Right ventricle myocardium superior (tissue), 1 donor: ENCODE results near the gene SULT4A1. TPM values are rescaled to one million over a fixed set of nuclear protein-coding genes. Genes with fewer than 3 reads are reported as not detected.
"Not testable (repeated sequence)": the region's sequence is repeated elsewhere in the genome, so short reads cannot be mapped to it uniquely, and the experiment has no call there.

Source experiments
- ATAC-seq: fragments of 200-7000 bp; cut with Tn5 transposase; one replicate; pipeline ENCODE4 v1.9.1; 2020; ENCODE audit warnings: mild to moderate bottlenecking; ENCODE audit not compliant: poor library complexity
- DNase-seq: peaks from one replicate; pipeline ENCODE4 v3.0.0-alpha.2; 2020
- intact Hi-C: fragments of 100-400 bp; cut with DNase I; formaldehyde crosslinking; loops from one replicate; pipeline ENCODE4 v1.11.2; 2022
- total RNA-seq: library from RNA; stranded (reverse); fragmentation: NEBNext Ultra II Directional; extraction: Animal tissue kit (Norgen Biotek cat#: 25700); gene quantifications from one replicate; pipeline ENCODE4 v1.2.1, GENCODE V29; 2021
- donor health status: DM: no; HTN: yes; CAD: no; lungs with severe emphysema.

Gene SULT4A1
- total RNA-seq, 1 donor from 2014 or later: 0.51 TPM

DNA sequence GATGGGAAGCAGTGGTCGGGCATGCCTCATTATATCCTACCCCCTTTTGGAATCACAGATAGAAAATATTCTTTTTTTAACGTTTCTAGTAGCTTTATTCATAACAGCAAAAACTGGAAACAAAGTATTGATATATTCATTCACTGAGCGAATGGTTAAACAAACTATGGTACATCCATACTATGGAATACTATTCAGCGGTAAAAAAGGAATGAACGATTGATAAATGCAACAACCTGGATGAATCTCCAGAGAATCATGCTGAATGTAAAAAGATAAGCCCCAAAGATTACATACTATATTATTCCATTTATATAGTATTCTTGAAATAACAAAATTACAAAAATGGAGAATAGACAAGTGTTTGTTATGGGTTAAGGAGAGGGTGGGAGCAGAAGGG, 7.5 kb upstream of the SULT4A1 start:
- intact Hi-C loops: loop anchor here (10.0 kb wide), 1 partner anchor 475 kb away; no protein-coding TSS in a partner anchor
- DNase-seq (no peak), ATAC-seq (no peak)

DNA sequence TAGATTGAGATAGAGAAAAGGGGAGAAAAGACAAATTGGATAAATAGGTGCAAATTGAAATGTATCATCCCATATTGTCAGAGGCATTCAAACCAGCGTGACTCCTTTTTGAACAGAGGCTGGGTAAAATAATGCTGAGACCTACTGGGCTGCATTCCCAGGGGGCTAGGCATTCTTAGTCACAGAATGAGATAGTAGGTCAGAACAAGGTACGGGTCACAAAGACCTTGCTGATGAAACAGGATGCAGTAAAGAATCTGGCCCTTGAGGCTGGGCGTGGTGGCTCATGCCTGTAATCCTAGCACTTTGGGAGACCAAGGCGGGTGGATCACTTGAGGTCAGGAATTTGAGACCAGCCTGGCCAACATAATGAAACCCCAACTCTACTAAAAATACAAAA, 6.7 kb upstream of the SULT4A1 start:
- ATAC-seq, intact Hi-C loops: not testable (repeated sequence)
- peak; percentile 10 for DNase-seq

DNA sequence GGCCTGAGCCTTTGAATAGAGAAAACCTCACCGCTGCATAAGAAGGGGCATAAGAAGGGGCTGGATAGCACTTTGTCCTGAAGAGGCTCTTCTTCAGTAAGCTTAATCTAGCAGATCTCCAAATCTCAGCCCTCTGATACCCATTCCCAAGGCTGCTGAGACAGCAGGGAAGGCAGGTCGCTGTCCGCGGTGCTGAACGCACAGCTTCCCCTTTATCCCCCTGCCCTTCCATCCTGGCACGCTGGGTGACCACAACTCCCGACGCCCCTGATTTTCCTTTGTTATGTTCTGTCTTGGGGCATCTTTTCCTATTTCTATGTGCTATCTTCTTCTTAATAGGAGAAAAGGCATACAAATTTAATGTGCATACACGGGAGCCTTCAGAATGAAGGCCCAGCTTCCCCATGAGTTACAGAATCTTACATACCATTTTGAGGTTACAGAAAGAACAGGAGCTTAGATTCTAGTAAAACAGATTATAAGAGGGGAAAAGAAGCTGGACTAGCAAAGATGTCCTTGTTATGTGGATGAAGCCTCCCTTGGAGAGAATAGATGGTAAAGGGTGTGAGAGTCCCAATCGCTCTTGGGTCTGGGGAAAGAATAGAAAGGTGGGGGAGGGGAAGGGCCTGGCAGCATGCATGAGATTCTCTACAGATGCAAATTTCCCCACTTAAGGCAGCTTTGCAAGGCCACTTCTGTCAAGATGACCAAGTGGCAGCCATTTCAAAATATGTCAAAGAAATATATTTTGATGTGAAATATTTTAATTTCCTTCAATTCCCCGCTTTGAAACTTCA, 5.7 kb upstream of the SULT4A1 start:
- intact Hi-C loops: no loop called here
- ATAC-seq: peak; percentile 59
- peak; percentile 74 for DNase-seq

DNA sequence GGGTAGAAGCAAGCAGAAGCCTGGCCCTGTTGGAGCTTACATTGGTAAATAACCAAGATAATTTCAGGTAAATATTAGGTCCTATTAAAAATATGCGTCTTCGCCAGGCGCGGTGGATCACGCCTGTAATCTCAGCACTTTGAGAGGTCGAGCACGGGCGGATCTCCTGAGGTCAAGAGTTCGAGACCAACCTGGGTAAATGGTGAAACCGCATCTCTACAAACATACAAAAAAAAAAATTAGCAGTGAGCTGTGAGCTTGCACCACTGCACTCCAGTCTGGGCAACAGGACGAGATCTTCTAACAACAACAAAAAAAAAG, 529 bp upstream of the SULT4A1 start:
- no peak for DNase-seq
- no peak for ATAC-seq
- intact Hi-C loops: no loop called here

DNA sequence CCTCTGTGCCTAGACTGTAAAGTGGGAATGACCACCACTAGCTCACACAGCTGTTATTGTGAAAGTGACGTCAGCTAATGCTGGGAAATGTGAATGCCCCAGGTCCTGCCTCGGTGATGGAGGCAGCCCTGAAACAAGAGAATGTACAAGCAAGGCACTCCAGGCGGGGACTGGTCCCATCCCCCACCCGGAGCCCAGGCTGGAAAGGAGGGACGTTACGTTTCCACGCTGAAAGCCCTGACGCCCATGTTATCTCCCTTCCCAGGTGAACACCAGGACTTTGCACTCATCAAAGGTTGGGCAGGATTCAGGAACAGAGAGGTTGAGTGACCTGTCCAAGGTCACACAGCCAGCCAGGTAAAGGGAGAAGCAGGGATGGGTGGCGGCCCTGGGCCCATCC, 784 bp downstream of the SULT4A1 start:
- intact Hi-C loops: no loop called here
- ATAC-seq (no peak), DNase-seq (no peak)

DNA sequence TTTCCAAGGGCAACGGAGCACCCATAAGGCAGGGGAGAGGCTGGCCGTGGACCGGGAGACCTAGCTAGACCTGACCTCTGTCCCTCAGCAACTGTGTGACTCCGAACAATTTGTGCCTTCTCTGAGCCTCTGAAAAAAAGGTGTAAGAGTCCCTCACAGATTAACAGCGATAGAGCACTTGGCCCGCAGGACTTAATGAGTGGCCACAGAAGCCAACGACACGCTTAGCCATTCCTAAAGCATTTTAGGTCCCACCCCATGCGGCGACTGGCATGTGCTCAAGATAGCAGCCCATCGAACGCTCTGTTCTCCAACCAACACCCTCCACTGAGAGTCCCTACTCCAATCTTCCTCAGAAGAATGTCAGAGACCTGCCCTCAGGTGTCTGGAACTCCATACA, 1.5 kb downstream of the SULT4A1 start:
- intact Hi-C loops: no loop called here
- DNase-seq (no peak), ATAC-seq (no peak)

DNA sequence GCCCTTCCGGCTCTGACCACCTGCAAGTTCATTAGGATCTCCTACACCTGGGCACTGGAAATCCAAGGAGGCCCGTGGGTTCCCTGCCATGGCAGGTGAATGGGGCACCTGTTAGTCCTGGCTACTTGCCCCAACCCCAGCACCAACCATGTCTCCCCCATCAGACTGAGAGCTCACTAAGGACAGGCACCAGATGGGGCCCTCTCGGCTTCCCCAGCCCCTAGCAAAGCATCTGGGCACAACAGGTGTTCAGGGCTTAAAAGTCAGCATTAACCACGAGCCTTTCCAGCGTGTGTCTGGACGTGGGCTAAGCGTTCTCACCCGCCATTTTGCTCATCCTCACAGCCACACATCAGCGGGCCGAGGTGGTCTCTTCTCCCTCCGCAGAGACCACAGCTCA, 2.2 kb downstream of the SULT4A1 start:
- ATAC-seq (no peak), DNase-seq (no peak)
- intact Hi-C loops: no loop called here

DNA sequence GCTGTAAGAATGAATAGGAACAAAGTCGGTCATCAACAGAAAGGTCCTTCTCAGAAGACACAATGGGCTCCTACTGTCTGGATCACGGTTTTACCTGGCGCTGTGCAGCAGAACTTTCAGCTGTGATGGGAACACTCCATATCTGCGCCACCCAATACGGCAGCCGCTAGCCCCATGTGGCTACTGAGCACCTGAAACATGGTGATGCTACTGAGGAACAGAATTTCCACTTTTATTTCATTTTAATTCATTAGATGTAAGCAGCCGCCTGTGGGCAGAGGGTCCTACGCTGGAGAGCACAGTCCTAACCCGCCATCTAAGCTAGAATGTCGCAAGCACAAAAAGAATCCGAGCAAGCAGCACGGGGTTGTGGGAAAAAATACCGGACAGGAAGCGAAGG, 2.7 kb downstream of the SULT4A1 start:
- ATAC-seq (no peak), DNase-seq (no peak)
- intact Hi-C loops: no loop called here

DNA sequence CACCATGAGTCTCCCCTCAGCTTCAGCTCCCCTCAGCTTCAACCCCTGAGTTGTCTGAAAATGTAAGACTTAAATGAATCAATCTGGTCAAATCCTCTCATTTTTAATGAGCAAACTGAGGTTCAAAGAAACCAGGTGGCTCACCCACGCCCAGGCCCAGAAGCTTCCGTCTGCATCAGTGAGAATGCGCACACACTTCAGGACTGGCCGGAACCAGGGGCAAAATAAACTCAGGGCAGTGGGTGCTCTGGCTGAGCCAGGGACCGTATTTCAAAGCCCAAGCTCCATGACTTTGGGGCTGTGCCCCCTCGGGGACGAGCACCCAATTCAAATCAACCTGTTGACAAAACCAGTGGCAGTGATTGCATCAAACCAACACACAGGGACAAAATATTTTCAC, 3.1 kb downstream of the SULT4A1 start:
- ATAC-seq (no peak), DNase-seq (no peak)
- intact Hi-C loops: no loop called here

DNA sequence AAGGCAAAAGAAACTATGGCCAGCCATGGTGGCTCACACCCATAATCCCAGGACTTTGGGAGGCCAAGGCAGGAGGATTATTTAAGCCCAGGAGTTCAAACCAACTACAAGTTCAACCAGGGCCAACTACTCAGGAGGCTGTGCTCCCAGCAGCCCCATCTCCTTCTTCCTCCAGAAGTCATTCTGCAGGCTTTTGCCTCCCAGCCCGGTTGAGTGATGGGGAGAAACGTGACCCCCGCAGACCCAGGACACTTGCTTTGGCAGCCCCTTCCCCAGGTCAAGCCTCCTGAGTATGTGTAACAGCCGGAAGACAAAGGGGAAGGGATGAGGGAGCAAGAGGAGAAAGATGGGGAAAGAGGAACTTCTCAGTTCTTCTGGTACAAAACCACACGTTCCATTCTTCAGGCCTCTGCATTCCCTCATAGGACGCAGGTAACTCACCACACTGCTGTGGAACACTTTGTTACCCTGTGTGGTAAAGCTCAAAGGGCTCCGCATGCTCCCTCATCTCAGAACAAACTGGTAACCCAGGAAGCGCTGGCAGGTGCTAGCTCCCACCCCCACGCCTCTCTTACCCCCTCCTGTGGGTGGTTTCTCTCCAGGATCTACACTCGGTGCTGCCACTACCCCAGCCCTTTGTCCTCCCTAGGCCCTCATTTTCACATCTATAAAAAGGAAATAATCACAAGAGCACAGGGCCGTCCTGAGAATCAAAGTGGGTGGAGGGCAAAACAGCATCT, 4.0 kb downstream of the SULT4A1 start:
- DNase-seq (no peak), ATAC-seq (no peak)
- intact Hi-C loops: no loop called here

DNA sequence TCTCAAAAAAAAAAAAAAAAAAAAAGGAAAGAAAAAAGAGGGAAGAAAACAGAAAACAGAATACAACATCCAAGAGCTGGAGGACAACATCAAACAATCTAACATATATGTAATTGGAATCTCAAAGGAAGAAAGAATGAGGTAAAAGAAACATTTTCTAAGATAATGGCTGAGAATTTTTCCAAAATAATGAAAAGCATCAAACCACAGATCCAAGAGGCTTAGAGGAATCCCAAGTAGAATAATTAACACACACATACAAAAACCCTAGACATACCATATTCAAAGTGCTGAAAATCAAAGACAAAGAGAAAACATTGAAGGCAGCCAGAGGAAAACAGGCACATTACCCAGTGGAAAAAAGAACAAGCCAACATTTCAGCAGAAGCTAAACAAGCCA, 4.9 kb downstream of the SULT4A1 start:
- ATAC-seq: no peak
- intact Hi-C loops: no loop called here

DNA sequence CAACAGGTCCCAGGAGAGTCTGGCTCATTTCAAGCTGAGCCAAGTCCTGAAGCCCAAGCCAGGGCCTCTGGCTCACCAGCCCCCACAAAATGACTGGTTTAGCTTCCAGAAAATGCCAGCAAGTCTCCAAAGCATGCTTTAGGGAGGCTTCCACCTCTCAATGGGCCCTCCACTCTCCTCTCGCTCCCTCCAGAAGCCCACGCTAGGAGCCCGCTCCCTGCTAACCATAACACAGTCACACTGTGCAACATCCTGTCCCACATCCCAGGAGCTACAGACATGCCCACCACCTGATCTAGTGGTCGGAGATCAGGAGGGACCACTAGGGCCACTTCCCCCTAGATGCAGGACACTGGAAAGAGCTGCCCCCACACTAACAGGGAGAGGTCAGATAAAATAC, 6.9 kb downstream of the SULT4A1 start:
- intact Hi-C loops: no loop called here
- no peak for DNase-seq
- no peak for ATAC-seq

More for the DNA sequence above, 4.9 kb downstream of the SULT4A1 start:
- no peak for DNase-seq

DNA sequence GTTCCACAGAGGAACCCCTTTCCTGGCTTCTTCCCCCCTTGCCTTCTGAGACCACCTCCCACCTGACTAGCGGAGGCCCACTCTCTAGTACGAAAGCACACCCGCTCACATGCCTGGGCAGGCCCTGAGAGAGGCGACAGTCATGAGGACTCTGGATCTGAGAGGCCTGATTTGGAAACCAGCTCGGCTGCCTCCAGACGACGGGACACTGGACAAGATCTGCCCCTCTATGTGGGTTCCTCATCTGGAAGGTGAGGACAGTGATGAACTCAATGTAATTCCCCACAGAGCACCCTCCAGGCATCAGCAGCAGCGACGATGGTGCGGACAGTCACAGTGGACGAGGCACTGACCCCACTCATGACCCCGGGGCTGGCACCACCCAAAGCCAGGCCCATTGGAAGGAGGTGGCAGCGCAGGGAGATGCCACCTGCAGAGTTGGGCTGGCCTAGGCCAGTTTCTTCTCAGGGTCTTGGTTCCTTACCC, 7.5 kb downstream of the SULT4A1 start:
- intact Hi-C loops: no loop called here
- DNase-seq: no peak
- no peak for ATAC-seq

DNA sequence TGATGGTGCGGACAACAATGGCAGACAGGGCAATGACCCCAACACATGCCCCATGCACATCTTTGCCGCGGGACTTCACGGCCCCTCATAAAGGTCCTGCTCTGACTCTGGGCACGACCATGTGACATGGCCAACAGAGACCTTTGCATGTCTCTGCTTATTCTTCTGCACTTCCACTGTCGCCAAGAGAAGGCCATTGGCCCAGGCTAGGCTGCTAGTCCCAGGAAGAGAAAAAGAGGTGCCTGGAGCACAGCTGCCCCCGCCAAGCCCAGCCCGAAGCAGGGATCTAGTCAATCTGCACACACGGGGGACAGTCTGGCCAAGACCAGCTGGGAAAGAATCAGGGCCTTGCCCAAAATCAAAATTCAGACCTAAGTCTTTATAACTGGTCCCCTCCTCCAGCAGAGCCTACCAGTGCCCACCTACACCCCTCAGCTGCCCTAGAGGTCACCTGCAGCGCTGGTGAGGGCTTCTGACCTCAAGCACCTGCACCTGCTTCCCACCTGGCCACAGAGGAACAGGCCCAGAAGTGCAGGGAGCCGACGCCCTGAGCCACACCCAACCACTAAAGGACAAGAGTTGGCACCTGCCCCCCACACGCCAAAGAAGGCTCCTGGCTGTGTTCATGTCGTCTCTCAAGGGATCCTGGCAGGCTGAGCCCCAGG, 8.1 kb downstream of the SULT4A1 start:
- no peak for ATAC-seq
- intact Hi-C loops: no loop called here
- no peak for DNase-seq

DNA sequence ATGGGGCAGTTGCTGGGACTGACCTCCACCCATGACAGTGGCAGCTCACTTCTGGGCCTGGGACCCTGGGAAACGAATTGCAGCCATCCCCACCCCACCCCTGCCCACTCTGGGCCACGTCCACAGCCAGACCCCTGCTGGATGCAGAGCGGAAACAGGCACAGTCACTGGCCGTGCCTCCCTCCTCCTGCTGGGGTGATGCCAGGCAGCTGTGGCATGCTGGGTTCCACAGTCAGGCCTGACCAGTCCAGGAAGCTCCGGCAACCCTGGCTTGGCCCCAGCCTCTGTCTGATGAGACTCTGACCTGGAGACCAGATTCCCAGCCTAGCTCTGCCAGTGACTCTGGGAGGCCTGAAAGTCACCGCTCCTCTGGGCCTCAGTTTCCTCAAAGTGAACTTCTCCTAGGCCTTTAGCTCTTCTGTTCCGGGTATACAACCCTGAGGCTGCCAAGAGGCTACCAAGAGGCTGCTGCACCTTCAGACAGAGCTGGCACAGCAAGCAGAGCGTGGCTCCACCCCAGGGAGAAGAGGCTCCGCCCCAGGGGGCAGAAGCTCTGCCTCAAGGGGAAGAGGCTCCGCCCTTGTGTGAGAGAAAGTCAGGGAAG, 8.9 kb downstream of the SULT4A1 start:
- intact Hi-C loops: no loop called here
- DNase-seq (no peak), ATAC-seq (no peak)

DNA sequence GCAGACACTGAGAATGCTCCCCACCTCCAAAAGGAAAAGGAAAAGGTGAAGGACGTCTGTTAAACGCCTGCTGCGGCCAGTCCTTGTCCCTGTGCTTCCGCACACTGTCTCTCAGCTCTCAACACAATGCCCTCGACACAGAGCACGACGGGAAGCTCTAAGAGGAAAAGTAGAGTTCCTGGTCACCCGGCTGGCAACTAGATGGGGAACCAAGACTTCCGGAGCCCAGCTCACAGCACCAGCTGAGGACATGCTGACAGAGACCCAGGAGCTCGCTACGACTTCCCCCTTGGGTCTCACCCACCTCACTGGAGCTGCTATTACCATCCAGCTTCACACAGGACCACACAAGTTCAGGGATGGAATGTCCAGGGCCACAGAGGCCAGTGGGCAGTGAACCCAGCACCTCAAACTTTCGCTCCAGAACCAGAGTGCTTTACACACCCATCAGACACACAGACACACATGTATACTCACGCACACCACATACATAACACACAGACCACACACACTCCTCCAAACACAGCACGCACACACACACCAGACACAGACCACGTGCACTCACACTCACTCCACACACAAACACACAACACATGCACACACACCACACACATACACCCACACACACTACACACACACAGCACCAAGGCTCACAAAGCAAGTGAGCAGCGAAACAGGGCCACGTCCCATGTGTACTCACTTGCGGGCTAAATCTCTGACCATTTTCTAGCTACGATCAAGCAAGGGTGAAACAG, 9.6 kb downstream of the SULT4A1 start:
- ATAC-seq (no peak), DNase-seq (no peak)
- intact Hi-C loops: no loop called here

DNA sequence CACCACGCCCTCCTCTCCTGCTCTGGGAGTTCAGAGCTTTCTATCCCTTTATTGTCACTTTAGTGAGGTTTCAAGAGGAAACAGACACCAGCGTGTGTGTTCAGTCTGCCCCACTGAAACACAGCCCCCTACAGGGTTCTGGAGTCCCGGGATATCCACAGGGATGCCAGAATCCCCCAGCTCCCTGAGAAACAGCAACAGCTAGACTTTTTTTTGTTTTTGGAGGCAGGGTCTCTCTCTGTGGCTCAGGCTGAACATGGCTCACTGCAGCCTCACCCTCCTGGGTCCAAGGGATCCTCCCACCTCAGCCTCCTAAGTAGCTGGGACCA, 10.4 kb downstream of the SULT4A1 start:
- DNase-seq: no peak
- intact Hi-C loops: no loop called here
- ATAC-seq: no peak

DNA sequence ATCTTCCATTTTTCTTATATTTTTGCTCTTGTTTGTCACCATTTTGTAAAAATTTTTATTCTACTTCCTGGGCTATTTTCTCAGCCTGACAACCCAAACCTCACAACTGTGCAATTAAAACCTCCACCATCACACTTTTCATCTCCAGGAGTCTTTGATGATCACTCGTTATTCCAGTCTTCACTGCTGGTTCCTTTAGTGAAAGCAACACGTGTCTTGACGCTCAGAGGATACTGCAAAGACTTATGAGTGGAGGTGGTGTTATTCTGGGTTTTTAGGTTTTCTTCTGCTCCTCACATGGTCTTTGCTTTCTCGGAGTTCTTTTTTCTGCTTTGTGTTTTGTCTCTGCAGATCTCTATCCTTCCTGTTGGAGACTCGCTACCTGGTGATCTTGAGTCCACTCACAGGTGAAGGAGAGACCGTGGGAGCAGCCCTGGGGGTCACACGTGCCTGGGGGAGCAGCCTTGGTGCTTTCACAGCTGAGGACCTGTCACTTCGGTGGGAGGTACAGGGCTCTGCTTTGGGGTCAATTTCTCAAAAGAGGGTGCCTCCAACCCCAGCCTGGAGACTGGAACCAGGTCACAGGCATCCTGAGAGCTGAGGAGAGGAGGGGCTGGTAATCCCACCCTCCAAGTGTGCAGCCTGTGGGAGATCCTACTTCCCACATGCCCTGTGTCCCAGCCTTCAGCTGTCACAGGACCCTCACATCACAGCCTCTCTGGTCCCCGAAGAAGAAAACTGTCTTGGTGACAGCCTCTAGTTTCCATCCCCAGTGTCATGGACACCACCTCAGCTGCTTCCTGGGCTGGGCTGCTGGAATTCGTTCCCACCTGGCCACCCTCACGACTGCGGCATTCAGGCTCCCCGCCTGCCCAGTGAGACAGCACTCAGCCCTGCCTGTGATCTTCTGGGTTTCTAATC, 11.0 kb downstream of the SULT4A1 start:
- no peak for DNase-seq
- intact Hi-C loops: no loop called here
- no peak for ATAC-seq
